HG02981 (cell line): ENCODE data around the gene DTNBP1.
"Not testable (repeated sequence)": the region's sequence is repeated elsewhere in the genome, so short reads cannot be mapped to it uniquely, and the experiment has no call there.

Experiments used
- ATAC-seq: cut with Tn5 transposase; IDR thresholded peaks from one replicate; pipeline ENCODE4 v1.9.1; 2021; ENCODE audit warnings: mild to moderate bottlenecking, moderate library complexity; ENCODE audit not compliant: unreplicated experiment

DTNBP1 gene

GRCh38 chr6:15668918-15669317 lies 6.1 kb upstream of the DTNBP1 start:
- no peak for ATAC-seq

- ATAC-seq, result not testable (repeated sequence)
These were observed 4.1 kb upstream of the DTNBP1 start for GRCh38 chr6:15666896-15667295.

GRCh38 chr6:15665237-15665636 lies 2.4 kb upstream of the DTNBP1 start:
- no peak for ATAC-seq

GRCh38 chr6:15663130-15663871 lies 473 bp upstream of the DTNBP1 start:
- no peak for ATAC-seq

GRCh38 chr6:15661853-15662325 lies 939 bp downstream of the DTNBP1 start:
- ATAC-seq, result peak; percentile 0

GRCh38 chr6:15659181-15659580 lies 3.6 kb downstream of the DTNBP1 start:
- ATAC-seq, result no peak

GRCh38 chr6:15658181-15658744 lies 4.6 kb downstream of the DTNBP1 start:
- no peak for ATAC-seq

GRCh38 chr6:15657290-15657689 lies 5.5 kb downstream of the DTNBP1 start:
- no peak for ATAC-seq

- no peak for ATAC-seq
These were observed 6.7 kb downstream of the DTNBP1 start for GRCh38 chr6:15656145-15656544.

- no peak for ATAC-seq
These were observed 8.6 kb downstream of the DTNBP1 start for GRCh38 chr6:15654250-15654649.

- ATAC-seq, result no peak
These were observed 9.2 kb downstream of the DTNBP1 start for GRCh38 chr6:15653581-15653980.

GRCh38 chr6:15650004-15650559 lies 12.7 kb downstream of the DTNBP1 start:
- not testable (repeated sequence) for ATAC-seq

GRCh38 chr6:15644904-15645303 lies 17.9 kb downstream of the DTNBP1 start:
- no peak for ATAC-seq

GRCh38 chr6:15643542-15643941 lies 19.3 kb downstream of the DTNBP1 start:
- no peak for ATAC-seq

GRCh38 chr6:15642276-15642675 lies 20.6 kb downstream of the DTNBP1 start:
- ATAC-seq, result no peak

- no peak for ATAC-seq
These were observed 24.5 kb downstream of the DTNBP1 start for GRCh38 chr6:15638373-15638772.

GRCh38 chr6:15631432-15631831 lies 31.4 kb downstream of the DTNBP1 start:
- no peak for ATAC-seq

- ATAC-seq, result no peak
These were observed 32.6 kb downstream of the DTNBP1 start for GRCh38 chr6:15630202-15630601.

- no peak for ATAC-seq
These were observed 33.3 kb downstream of the DTNBP1 start for GRCh38 chr6:15629487-15629886.

- no peak for ATAC-seq
These were observed 34.2 kb downstream of the DTNBP1 start for GRCh38 chr6:15628499-15629131.

- no peak for ATAC-seq
These were observed 35.0 kb downstream of the DTNBP1 start for GRCh38 chr6:15627821-15628220.
